Neural progenitor cell (in vitro differentiated cells): ENCODE measurements around the gene YIF1B.

ENCODE experiments used
- CTCF ChIP-seq: fragments of 200-600 bp; sonication (generic); IDR thresholded peaks from 2 replicates; pipeline ENCODE4 v1.5.1; 2017; ENCODE audit warnings: antibody characterized with exemption, mild to moderate bottlenecking
- EZH2 ChIP-seq: fragments of 200-600 bp; sonication (generic); IDR thresholded peaks from 2 replicates; pipeline ENCODE4 v1.6.1; 2017; ENCODE audit warnings: antibody characterized with exemption, mild to moderate bottlenecking, moderate library complexity

- TF ChIP-seq CTCF (no peak), EZH2 (no peak)
These were observed 5.5 kb downstream of the YIF1B start for GRCh38 chr19:38310279-38310670.
